ENCODE data around the gene KLK15.
A peak's percentile ranks its signal among the peaks of the same experiment; 100 is the strongest.
"Not testable (repeated sequence)": the region's sequence is repeated elsewhere in the genome, so short reads cannot be mapped to it uniquely, and the experiment has no call there.

The KLK15 gene

DNA sequence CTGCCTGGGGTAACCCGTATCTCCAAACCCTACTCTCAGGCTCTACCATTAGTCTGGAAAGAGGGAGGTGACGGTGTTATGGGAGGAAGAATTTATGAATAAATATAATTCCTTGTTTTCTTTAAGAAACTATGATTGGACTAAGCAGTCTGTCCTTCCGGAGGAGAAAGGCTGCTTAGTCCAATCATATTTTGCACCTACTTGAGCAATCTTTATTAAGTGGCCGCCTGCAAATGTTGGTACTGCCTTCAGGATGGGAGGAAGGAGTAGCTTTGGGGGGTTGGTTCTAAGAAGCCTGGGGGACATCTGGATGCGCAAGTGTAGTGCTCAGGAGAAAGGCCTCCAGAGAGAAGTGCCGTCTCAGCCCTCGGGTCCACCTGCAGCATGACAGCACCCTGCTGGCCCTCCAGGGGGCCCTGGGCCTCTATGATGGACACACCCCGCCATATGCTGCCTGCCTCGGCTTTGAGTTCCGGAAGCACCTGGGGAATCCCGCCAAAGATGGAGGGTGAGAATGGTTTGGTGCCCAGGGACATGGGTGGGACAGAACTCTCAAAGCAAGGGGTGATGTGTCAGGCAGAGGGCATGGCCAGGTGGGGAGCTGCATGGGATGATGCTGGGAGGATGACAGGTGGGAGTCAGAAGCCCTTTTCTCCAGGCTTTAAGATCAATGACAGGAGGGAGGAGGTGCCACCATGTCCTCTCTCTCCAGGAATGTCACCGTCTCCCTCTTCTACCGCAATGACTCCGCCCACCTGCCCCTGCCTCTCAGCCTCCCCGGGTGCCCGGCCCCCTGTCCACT lies 39.1 kb downstream of the KLK15 start:
- DNase-seq = no peak

DNA sequence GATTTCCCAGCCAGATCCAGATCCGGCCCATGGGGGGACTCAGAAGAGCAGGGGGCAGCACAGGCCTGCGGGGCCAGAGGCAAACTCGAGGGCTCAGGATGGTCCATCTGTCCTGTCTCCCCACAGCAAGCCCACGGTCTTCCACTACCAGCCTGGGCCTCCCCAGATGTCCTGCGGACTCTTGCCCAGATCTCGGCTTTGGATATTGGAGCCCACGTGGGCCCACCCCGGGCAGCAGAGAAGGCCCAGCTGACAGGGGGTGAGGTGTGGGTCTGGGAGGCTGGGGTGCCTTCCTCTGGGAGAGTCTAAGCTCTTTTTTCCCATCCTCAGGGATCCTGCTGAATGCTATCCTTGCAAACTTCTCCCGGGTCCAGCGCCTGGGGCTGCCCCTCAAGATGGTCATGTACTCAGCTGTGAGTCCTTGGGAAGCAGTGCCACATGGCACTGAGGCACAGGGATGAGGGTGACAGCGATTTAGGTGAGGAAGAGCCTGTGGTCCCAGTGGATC lies 39.8 kb downstream of the KLK15 start:
- no peak for DNase-seq

DNA sequence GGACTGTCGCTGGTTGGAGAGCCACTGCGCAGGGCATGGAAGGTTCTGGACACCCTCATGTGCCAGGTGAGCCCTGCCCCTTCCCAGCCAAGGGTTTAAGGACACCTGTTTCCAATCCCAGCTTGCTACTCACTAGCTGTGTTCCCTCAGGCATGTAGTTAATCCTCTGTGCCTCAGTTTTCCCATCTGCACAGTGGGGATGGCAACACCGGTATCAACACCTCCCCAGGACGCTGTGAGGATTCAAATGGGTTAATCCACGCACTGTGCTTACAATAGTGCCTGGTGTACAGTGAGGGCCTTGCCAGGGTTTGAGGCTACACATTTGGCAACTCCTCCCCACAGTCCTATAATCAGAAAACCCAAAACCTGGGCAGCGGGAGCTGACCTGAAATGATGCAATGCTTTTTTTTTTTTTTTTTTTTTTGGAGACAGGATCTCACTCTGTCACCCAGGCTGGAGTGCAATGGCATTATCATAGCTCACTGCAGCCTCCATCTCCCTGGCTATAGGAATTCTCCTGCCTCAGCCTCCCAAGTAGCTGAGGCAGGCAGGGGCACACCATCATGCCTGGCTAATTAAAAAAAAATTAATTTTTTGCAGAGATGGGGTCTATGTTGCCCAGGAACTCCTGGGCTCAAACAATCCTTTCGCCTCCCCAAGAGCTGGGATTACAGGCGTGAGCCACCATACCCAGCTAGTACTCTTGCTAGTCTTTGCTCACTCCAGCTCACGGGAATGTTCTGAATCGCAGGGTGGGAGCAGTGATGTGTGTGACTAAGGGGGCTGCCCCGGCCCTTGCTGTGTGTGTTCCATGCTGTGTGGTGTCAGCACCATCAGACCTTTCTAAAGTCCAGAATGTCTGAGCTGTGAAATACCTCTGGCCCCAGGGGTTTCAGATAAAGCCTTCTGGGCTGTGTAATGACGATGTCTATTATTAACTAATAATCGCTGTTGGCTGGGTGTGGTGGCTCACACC lies 40.8 kb downstream of the KLK15 start:
- DNase-seq = no peak

DNA sequence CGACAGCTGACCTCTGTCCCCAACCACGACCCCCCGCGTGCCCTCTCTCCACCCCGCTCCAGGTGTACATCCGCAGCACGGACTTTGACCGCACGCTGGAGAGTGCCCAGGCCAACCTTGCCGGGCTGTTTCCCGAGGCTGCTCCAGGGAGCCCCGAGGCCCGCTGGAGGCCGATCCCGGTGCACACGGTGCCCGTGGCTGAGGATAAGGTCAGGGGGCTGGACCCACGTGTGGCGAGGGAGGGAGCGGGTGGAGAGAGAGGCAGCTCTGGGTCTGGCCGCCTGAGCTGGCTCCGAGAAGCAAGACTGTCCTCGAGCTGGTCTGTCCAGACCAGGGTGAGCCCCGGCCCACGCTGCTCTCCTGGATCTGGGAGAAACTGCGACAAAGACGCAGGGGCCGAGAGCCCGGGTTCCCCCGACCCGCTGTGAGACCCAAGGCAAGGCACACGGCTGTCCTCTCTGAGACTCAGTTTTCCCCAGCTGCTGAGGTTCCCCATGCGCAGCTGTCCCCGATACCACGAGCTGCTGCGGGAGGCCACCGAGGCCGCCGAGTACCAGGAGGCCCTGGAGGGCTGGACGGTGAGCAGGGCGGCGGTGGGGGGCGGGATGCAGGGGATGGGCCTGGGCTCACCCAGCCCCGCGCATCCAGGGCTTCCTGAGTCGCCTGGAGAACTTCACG lies 41.6 kb downstream of the KLK15 start:
- no peak for DNase-seq

DNA sequence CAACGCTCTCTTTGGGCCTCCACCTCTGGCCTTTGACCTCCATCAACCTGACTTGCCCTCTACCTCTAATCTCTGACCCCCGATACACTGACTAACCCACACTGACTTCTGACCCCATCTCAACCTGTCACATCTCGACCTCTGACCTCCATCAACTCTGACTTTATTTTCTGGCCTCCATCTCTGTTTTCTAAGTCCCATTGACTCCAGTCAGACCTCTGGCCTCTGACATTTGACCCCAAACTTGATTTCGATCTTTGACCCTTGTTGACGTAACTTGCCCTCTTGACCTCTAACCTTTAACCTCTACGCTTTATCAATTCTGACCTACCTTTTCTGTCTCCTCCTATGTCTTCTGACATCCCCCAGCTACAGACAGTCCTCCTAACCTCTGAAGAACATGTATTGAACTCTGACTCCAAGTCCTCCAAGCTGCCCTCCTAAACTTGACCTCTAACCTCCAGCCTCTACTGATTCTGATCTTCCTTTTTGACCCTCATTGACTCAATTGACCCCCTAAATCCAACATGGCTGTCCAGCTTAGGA lies 42.4 kb downstream of the KLK15 start:
- DNase-seq = no peak

DNA sequence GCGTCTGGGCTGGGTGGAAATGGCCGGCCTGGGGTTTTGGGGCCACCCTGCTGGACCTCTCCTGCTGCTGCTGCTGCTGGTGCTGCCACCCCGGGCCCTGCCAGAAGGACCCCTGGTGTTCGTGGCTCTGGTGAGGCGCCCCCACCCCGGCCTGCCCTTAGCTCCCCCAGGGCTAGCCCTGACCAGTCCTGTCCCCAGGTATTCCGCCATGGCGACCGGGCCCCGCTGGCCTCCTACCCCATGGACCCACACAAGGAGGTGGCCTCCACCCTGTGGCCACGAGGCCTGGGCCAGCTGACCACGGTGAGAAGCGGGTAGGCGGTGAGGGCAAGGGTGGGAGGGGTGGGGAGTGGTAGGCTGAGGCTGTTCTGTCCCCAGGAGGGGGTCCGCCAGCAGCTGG lies 43.0 kb downstream of the KLK15 start, which contains the start of gene ACP4:
Gene ACP4, plus strand, starts transcription at position 20 of the 400 bp plus-strand sequence. Its CDS starts 0 bp downstream, at position 20.
- no peak for DNase-seq

DNA sequence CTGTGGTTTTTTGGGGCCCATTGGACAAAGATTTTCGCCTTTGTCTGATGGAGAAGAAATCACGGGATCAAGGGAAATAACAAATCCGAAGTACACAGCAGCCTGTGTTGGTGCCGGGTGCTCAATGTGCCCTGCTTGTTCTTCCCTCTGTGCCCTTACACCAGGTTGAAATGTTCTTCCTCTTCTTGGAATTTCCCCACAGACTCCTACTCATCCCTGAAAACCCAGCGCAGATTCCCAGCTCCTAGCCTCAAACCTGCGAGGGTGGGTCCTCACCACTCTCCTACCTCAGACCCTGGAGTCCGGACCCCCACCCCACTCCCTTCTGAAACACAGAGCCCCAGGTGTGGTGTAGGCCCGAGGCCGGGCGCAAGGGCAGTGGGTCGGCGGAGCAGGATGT lies 48.0 kb downstream of the KLK15 start:
- DNase-seq = no peak

DNA sequence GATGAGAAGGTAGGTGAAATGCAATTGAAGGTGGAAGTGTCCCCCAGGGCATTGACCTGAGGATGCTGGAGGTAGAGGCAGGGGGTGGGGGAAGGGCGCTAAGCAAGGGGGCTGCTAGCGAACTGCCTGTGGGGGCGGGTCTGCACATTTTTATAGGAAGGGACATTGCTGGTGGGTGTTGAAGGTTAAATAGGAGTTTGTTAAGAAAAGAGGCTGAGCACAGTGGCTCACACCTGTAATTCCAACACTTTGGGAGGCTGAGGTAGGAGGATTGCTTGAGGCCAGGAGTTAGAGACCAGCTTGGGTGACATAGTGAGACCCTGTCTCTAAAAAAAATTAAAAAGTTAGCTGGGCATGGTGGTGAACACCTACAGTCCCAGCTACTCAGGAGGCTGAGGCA lies 48.7 kb downstream of the KLK15 start:
- no peak for DNase-seq

DNA sequence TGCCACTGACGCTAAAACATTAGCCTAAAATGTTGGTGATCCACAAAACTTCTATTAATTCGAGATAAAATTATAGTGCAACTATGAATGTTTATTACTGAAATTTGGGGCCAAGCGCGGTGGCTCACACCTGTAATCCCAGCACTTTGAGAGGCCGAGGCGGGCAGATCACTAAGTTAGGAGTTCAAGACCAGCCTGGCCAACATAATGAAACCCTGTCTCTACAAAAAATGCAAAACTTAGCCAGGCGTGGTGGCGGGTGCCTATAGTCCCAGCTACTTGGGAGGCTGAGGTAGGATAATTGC lies 49.6 kb downstream of the KLK15 start:
- not testable (repeated sequence) for DNase-seq

DNA sequence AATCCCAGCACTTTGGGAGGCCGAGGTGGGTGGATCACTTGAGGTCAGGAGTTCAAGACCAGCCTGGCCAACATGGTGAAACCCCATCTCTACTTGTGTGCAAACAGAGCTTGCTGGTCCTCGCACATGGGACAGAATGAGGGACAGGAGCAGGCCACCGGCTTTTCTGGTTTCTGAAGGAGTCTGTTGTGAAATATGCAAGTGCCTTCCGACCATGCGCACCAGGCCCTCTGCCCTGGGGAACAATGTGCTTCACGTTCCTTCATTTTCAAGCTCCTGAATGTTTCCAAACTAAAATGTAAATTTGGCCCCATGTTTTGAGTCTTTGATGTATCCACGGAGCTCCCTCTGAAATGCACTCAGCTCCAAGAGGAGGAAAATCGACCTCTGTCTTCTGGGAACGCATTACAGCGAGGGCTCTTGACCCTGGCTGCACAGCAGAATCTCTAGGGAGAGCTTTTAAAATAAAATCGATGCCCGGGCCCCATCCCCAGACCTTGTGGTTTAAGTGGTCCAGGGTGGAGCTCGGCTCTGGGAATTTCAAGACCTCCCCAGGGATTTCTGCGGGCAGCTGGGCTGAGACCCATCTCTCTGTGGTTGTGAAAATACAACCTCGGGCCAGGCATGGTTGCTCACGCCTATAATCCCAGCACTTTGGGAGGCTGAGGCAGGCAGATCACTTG lies 52.5 kb downstream of the KLK15 start:
- DNase-seq = no peak

DNA sequence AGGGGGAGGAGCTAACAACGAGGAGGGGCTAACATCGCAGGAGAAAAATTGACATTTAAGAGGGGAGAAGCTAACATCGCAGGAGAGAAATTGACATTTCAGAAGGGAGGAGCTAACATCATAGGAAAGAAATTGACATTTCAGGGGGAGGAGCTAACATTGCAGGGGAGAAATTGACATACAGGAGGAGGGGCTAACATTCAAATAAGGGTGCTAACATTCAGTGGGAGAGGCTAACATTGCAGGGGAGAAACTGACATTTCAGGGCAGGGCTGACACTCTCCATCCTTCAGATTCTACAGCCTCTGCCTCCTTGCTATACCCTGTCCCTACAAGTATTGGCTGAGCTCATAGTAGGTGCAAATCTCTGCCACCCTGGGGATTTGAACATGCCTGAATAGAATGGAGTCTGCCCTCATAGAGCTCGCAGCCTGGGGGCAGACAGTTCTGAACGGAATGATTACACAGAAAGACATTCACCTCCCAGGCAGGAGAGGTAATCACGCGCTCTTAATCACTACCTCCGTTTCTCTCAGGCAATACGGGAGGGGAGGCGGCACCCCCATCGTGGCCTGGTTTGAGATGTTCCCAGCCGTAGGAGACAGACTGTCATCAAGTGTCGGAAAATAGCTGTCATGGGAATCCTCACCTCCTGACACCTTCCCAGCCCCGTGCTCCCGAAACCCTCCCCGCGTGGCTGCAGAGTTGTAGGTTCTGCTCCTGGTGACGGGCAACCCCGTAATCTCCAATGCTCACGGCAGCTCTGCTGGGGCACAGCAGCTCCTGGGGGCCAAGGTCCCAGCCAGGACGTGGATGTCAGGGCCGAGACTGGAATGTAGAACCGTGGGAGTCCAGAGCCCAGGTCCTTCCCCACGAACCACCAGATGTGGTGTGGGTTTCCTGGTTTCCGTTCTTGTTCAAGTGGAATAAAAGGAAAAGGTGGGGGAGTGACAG lies 53.6 kb downstream of the KLK15 start:
- DNase-seq = no peak

DNA sequence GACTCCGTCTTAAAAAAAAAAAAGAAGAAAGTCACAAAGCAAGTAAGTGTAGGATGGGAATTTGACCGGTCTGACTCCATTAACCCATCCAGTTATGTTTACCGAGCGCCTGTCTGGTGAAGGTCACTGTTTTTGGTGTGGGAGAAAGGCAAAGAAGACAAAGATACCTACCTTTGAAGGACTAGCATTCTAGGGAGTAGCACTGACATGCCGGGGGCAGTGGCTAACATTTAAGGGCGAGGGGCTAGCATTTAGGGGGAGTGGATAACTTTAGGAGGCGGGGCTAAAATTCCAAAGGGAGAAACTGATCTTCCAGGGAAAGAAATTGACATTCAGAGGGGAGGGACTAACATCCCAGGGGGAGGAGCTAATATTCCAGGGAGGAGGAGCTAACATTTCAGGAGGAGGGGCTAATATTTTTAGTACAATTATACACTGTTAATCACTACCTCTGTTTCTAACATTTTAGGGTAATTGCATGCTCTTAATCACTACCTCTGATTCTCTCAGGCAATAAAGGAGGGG lies 54.4 kb downstream of the KLK15 start:
- no peak for DNase-seq

DNA sequence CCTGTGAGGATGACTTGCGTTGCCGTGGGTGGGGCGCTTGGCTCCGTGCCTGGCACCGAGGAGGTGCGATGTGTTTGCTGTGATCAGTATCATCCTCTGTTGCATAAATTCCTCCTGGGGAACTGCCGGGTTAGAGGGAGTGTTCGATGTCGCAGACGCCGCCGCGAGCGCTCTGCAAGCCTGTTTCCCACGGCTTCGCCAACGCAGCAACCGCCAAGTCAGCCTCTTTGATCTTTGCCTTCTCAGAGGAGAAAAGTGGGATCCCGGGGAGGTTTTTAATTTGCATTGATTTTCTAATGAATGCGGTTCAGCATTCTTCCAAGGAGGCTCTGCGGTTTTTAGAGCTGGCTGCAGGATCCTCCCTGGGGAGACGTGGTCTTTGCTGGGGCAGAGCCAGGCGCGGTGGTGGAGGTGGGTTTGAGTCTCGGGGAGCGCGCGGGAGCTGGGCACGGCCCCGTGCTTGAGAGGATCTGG lies 55.5 kb downstream of the KLK15 start:
- peak; percentile 19 for DNase-seq

DNA sequence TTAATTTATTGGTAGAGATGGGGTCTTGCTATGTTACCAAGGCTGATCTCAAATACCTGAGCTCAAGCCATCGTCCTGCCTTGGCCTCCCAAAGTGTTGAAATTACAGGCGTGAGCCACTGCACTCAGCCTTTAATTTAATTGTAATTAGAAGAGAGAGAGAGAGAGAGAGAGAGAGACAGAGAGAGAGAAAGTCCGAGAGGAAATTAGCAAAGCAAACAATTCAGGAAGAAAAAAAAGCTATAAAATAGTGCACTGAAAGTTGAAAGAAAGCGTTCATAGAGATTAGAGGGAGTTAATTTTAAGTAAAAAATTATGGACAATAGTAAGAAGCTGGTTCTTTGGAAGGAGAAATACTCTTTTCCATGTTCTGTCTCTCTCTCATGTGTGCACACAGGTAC lies 56.1 kb downstream of the KLK15 start:
- DNase-seq = no peak

DNA sequence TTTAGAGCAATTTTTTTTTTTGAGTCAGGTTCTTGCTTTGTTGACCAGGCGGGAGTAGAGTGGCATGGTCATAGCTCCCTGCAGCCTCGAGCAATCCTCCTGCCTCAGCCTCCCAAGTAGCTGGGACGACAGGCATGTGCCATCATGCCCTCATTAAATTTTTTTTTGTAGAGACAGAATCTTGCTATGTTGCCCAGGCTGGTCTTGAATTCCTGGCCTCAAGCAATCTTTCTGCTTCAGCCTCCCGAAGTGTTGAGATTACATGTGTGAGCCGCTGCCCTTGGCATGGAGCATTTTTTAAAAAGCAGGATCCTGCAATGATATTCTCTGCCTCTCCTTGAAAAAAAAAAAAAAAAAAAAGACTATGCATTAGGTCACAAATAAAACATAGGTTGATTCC lies 57.2 kb downstream of the KLK15 start:
- DNase-seq = no peak
